NCI-H82 (cell line): ENCODE data around the gene HNRNPLL.
"Not testable (repeated sequence)": the region's sequence is repeated elsewhere in the genome, so short reads cannot be mapped to it uniquely, and the experiment has no call there.

Experiments
- DNase-seq: peaks from one replicate; lab custom pipeline; 2025; lab: John Stamatoyannopoulos, UW

The HNRNPLL gene

GRCh38 chr2:38552259-38552658 lies 50.5 kb downstream of the HNRNPLL start:
- DNase-seq, result no peak

DNA sequence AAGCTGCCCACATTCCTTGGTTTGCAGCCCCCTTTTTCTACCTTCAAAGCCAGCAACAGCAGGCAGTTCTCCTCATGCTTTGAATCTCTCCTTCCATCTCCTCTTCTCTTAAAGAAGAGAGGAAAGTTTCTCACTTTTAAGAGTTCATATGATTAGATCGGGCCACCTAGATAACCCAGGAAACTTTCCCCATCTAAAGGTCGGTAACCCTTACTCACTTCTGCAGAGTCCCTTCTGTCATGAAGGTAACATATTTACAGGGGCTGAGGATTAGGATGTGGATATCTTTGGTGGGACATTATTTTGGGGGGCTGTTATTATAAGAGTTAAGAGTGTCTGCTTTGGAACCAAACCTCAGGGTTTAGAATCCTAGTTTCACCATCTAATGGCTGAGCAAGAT lies 51.0 kb downstream of the HNRNPLL start:
- no peak for DNase-seq

DNA sequence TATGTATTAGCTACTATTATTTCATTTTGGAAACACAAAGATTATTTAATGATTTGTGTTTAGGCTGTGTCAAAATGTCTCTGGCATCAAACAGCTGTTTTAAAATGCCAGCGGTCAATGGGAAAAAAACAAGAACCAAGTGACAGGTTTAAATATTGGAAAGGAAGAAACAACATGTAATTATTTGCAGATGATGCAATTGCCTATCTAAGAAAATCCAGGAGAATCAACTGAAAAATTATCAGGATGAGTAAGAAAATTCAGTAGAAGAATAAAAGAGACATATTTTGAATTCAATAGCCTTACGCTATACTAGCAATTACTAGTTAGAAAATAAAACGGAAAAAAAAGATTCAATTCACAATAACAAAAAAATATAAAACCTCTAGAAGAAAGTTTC lies 51.6 kb downstream of the HNRNPLL start:
- no peak for DNase-seq

GRCh38 chr2:38549851-38550250 lies 52.9 kb downstream of the HNRNPLL start:
- no peak for DNase-seq

- peak; percentile 90 for DNase-seq
Observed at GRCh38 chr2:38549071-38549704, 53.5 kb downstream of the HNRNPLL start.

GRCh38 chr2:38547791-38548190 lies 54.9 kb downstream of the HNRNPLL start:
- peak; percentile 32 for DNase-seq

DNA sequence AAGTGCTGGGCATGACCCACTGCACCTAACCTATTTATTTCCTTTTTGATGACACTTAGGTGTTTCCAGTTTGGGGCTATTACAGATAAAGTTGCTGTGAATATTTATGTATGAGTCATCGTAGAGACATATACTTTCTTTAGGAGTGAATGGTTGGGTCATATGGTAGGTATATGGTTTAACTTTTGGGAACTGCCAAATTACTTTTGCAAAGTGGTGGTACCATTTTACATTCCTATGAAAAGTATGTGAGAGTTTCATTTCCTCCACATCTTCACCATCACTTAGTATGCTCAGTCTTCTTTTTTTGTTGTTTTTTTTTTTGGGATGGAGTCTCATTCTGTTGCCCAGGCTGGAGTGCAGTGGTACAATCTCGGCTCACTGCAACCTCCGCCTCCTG lies 56.1 kb downstream of the HNRNPLL start:
- DNase-seq, result no peak

- DNase-seq, result no peak
Observed at GRCh38 chr2:38546064-38546463, 56.7 kb downstream of the HNRNPLL start.

DNA sequence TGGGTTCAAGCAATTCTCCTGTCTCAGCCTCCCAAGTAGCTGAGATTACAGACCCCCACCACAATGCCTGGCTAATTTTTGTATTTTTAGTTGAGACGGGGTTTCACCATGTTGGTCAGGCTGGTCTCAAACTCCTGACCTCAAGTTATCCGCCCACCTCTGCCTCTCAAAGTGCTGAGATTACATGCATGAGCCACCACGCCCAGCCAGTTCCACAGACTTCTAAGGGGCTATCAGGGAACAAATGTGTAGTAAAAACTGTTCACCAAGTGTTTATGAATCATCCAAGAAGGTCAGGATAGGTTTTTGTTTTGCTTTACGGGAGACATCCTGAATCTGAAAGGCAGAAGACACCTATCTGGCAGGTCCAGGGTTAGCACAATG lies 60.5 kb downstream of the HNRNPLL start:
- DNase-seq, result not testable (repeated sequence)

DNA sequence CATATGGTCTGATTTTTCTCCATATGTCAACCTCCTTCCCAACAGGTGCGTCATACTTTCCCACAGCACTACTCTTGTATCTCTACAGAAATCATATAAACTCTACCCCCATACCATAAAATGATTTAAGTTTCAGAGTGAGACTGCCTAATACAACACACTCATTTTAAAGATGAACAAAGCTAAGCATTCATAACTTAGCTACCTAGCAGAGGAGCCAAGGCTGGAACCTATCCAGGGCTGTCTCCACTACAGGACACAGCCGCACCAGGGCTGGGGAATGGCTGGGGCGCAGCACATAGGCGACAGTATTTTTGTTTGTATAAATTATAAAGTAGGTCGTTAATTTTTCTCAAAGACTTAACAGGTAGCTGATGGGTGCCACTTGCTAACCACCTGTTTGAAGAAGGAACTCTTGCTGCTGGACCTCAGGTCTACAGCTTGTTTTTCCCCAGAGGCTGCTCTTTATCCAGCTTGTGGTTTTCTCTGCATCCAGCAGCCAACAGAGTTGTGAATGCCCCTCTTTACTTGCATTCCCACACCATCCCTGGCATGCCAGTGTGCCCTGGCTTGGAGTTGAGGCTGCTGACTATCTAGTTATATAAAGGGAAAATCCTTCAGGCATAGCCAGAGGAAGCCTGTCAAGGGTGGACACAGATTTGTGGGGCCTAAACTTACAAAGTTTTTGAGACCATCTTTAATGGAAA lies 62.0 kb downstream of the HNRNPLL start:
- no peak for DNase-seq

DNA sequence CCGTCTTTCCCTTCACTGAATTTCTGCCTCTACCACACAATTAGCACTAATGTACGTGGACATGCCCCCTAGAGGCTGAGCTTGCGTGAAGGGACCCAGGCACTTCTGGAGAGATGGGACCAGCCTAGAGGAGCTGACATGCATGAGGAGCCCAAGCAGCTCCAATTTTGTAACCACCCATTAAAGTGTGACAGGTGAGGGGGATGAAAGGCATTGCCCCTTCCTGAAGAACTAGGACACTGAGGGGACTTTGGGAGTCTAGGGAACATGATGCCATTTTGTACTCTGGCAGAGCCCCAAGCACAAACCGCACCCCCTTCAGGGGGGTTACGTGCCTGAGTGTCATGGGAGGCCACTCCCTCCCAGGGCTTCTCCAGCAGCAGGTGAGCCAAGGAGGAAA lies 63.6 kb downstream of the HNRNPLL start:
- no peak for DNase-seq

- DNase-seq, result no peak
Observed at GRCh38 chr2:38537937-38538525, 64.7 kb downstream of the HNRNPLL start.

DNA sequence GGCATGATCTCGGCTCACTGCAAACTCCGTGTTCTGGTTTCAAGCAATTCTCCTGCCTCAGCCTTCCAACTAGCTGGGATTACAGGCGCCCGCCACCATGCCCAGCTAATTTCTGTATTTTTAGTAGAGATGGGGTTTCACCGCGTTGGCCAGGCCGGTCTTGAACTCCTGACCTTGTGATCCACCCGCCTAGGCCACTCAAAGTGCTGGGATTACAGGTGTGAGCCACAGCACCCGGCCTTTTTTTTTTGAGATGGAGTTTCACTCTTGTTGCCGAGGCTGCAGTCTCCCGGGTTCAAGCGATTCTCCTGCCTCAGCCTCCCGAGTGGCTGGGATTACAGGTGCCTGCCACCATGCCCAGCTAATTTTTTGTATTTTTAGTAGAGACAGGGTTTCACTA lies 65.4 kb downstream of the HNRNPLL start:
- not testable (repeated sequence) for DNase-seq

DNA sequence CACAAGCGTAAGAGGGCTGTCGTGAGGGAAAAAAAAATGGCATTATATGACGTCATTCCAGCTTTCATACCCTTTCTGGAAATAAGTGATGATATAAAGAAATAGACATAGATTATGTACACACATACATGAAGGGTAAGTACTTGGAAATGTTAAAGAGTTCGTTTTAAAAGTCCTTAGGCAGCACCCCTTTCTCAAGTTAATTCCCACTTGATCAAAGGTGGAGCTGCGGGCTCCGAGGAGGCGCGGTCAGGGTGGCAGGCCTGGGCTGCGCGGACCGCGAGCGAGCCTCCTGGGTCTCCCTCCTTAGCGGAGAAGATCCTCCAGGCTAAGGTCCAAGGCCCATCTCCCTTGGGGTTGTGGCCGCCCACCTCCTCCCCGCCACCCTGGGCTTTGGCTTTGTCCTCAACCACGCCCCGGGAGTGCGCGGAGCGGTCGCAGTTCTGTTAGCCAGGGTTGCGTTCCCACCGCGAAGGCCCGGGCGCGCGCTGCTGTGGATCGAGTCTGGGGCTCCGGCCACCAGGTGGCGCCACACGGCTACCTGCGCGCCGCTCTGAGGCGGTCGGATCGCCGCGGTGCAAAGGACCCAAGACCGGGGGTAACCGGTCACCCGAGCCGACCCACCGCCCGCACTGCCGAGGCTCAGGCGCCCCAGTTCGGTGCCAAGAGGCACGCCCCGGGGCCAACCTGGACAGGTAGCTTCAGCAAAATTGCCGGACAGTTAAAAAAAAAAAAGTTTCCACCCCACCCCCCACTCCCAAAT lies 66.8 kb downstream of the HNRNPLL start:
- peak; percentile 80 for DNase-seq

DNA sequence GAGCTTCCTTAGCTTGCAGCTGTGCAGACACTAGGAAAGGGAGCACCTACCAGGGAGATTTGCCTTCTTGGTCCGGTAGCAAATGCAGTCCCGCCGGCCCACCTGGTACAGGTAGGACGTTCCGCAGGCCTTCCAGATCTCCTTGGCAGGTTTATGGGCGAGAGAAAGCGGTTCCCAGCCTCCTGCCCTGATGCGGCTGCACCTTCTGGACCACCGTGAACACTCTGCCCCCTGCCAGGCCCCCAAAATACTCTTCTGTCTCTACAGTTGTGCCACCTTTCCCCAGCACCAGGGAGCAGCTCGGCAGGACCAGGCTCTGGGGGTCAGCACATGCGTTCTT lies 67.4 kb downstream of the HNRNPLL start:
- DNase-seq, result no peak

DNA sequence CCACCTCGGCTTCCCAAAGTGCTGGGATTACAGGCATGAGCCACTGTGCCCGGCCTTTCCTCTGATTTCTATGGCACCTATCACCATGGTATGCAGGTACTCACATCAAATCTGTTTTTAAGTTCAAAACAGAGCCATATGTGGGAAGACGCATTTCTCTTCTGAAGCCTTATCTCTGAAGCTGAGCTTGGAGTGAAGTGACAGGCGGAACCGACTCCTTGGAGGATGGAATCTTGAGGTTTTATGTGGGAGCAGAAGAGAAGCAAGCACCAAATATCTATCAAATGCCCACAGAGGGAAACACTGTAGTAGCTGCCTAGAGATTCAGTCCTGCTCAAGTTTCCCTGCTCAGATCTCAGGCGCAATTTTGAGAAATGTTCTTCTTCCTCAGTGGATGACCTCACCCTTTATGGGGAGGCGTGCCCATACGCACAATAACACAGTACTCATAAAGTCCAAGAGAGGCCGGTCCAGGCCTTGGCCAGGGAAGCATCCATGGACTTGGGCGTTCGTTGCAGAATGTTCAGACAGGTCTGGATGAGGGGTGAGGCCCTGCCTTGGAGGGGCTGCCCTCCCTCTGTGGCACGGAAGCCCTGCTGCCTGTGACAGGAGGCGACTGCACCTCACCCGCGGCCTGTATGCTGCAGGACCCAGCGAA lies 67.9 kb downstream of the HNRNPLL start:
- no peak for DNase-seq

DNA sequence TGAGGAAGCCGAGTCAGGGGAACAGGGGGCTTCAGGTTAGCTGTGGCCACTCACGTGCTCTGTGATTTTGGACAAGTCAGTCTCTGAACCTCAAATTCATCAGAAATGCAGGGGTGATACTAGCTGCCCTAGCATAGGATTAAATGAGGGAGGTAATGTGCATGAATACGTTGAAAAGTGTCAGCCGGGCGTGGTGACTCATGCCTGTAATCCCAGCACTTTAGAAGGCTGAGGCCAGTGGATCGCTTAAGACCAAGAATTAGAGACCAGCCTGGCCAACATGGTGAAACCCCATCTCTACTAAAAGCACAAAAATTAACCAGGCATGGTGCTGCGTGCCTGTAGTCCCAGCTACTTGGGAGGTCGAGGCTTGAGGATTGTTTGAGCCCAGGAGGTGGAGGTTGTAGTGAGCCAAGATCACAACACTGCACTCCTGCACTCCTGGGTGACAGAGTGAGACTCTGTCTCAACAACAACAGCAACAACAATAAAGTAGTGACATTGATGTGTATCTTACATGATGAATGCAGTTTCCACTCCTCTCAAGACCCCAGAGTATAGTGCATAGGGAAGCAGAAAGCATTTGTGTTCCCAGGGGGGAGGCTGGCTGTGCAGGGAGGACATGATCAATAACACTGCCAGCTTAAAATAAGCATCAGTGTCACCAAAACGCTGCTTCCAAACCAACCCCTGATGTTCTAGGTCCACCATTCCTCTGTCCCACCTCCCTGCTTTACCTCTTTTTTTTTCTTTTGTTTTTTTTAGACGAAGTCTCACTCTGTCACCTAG lies 68.8 kb downstream of the HNRNPLL start:
- peak; percentile 59 for DNase-seq

DNA sequence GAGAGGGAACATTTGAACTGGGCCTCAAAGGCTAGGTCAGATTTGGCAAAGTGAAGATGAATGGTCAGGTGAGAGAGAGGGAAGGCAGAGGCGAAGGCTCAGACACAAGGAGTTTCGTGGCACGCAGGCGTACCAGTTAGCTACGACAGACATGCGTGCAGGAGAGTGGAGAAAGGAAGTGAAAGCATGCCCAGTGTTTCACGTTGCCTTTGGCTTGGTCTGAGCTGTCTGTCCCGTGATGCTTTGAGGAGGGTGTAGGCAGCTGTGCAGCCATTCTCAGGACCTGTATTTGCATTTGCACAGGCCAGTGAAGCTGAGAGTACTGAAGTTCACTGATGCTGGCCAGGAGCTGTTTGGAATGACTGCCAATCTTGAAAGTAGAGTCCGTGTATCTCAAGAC lies 69.5 kb downstream of the HNRNPLL start:
- no peak for DNase-seq

DNA sequence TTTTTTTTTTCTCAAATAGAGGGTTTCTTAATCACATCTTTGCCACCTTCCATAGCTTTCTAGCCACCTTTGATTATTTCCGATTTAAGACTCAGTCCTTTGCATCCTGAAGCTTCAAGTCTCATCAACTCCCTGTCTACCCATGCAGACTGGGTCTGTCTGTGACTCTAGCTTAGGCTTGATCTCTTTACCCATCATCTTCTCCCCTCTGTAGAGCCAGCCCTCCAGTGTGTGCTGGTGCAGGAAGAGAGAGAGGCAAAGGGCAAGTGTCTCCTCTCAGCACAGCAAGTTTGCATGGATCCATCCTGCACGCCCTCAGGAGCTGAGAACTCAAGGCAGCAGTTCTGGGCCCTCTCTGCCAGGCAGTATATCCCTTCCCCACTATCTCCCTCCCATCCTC lies 70.4 kb downstream of the HNRNPLL start:
- DNase-seq, result no peak

DNA sequence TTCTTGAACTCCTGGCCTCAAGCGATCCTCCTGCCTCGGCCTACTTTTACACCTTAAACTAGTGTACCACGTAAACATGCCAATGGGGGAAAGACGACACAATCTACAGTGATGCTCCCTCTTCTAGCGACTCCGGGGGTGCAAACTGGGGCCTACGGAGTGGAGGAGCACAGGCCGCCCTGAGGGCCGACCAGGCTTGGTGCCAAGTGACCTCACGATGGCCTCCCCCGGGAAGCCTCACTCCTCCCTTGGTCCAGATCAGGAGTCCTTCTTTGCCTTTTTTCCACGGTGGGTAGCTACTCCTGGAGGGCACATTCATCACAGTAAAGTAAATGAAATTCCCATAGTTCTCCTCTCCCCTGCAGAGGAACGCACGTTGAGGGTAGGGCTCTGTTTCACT lies 73.5 kb downstream of the HNRNPLL start:
- no peak for DNase-seq

DNA sequence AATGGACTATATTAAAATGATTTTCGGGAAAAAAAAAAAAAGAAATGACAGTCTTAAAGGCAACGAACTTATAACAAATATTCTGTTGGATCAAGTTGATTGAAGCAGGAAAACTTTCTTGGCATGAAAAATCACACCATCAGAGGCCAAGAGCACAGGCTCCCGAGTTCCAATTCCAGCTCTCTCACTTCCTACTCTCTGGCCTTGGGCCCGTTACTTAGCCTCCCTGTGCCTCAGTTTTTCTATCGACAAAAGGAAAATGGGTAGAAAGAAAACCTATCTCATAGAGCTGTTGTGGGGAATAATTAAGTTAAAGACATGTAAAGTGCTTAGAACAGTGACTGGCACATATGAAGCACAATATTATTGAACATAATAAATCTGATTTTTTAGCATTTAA lies 74.2 kb downstream of the HNRNPLL start:
- no peak for DNase-seq

GRCh38 chr2:38528008-38528442 lies 74.7 kb downstream of the HNRNPLL start:
- peak; percentile 83 for DNase-seq
